ENCODE results near the gene ZNF439. TPM values are rescaled to one million over a fixed set of nuclear protein-coding genes. Genes with fewer than 3 reads are reported as not detected.
A peak's percentile ranks its signal among the peaks of the same experiment; 100 is the strongest.
"Not testable (repeated sequence)": the region's sequence is repeated elsewhere in the genome, so short reads cannot be mapped to it uniquely, and the experiment has no call there.

Gene ZNF439
- total RNA-seq, 1 donor from 2014 or later, result 4.8 TPM

DNA sequence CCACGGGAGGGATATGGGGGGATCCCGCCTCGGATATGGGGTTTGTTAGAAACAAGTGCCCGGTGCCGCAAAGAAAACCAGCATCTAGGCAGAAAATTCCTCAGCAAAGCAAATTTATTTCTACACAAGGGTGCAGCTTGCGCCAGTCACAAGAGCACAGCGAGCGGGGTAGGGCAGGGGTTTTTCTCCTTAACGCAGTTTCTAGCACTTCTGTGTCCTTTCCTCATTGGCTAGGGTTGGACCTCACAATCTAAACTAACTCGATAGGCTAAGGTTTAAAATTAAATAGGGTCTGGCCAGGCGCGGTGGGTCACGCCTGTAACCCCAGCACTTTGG is 33.9 kb upstream of the ZNF439 start:
- DNase-seq, result no peak
- Histone ChIP-seq H3K4me1 (peaks cover 38% of the 10 kb centered on the region), H3K36me3 (peaks cover 6% of the 10 kb centered on the region), H3K27me3 (ENCODE audit: low read depth) (no peaks in the 10 kb centered on the region), H3K9me3 (replicated peaks) (no peaks in the 10 kb centered on the region), H3K27ac (replicated peaks) (peak overlapping the region; percentile 97), H3K4me3 (peak overlapping the region; percentile 98)
- intact Hi-C loops (cut with micrococcal nuclease), result no loop called here
- no peak for TF ChIP-seq CTCF (IDR thresholded peaks at IDR 0.05; ENCODE audit: borderline replicate concordance)

GRCh38 chr19:11821474-11822109 is 26.9 kb upstream of the ZNF439 start:
- Histone ChIP-seq H3K27me3 (ENCODE audit: low read depth) (no peaks in the 10 kb centered on the region), H3K4me3 (no peak overlapping the region), H3K27ac (replicated peaks) (no peak overlapping the region), H3K36me3 (peaks cover 43% of the 10 kb centered on the region), H3K4me1 (peaks cover 8% of the 10 kb centered on the region), H3K9me3 (replicated peaks) (peaks cover 14% of the 10 kb centered on the region)
- intact Hi-C loops (cut with micrococcal nuclease), result no loop called here
- DNase-seq, result no peak
- TF ChIP-seq CTCF (IDR thresholded peaks at IDR 0.05; ENCODE audit: borderline replicate concordance), result no peak

DNA sequence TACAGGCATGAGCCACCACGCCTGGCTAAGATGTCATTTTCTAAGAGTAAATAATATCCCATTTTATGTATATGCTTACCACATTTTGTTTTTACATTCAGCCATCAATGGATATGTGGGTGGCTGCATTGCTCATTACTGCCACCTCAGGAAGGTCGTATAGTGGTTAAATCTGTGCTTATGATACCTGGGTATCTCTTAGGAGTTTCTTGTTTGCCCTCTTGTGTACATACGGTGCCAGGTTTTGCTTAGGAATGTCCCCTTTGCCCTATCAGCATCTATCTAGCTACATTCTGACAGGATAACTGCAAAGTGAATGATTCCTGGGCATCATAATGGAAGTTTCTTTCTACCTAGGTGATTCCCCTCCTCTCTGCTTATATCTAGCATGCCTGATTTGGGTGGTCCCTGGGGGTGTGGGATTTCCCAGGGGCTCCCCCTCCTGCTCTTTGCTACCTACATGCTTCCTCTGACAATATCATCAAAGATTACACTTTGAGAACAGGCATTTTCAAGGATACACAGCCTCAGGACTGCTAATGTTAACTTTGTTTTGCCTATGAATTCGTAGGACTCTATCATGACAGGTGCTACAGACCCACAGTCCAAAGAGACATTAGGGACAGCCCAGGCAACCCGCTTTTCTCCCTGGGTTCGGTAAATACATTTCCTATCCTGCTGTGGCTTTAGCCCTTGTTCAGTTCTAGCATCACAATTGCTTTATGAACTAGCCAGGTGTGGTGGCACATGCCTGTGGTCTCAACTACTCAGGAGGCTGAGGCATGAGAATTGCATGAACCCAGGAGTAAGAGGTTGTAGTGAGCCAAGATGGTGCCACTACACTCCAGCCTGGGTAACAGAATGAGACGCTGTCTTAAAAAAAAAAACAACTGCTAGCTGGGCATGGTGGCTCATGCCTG is 19.3 kb upstream of the ZNF439 start:
- H3K4me1 ChIP-seq; H3K27ac ChIP-seq (replicated peaks); DNase-seq; intact Hi-C loops (cut with micrococcal nuclease); H3K27me3 ChIP-seq (ENCODE audit: low read depth); H3K4me3 ChIP-seq: not testable (repeated sequence)
- Histone ChIP-seq H3K36me3 (peaks cover 79% of the 10 kb centered on the region), H3K9me3 (replicated peaks) (peaks cover 83% of the 10 kb centered on the region)

DNA sequence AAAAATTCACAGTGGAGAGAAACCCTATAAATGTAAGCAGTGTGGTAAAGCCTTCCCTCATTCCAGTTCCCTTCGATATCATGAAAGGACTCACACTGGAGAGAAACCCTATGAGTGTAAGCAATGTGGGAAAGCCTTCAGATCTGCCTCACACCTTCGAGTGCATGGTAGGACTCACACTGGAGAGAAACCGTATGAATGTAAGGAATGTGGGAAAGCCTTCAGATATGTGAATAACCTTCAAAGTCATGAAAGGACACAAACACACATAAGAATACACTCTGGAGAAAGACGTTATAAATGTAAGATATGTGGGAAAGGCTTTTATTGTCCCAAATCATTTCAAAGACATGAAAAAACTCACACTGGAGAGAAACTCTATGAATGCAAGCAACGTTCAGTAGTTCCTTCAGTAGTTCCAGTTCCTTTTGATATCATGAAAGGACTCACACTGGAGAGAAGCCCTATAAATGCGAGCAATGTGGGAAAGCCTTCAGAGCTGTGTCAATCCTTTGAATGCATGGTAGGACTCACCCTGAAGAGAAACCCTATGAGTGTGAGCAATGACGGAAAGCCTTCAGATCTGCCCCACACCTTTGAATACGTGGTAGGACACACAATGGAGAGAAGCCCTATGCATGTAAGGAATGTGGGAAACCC is 16.1 kb upstream of the ZNF439 start:
- H3K9me3 ChIP-seq (replicated peaks), result peaks cover 93% of the 10 kb centered on the region
- peaks cover 71% of the 10 kb centered on the region for H3K36me3 ChIP-seq

GRCh38 chr19:11833541-11833940 is 15.0 kb upstream of the ZNF439 start:
- no peak for DNase-seq
- TF ChIP-seq CTCF (IDR thresholded peaks at IDR 0.05; ENCODE audit: borderline replicate concordance), result no peak
- intact Hi-C loops (cut with micrococcal nuclease), result no loop called here
- peaks cover 5% of the 10 kb centered on the region for H3K4me1 ChIP-seq
- H3K9me3 ChIP-seq (replicated peaks), result peaks cover 81% of the 10 kb centered on the region
- no peak overlapping the region for H3K27ac ChIP-seq (replicated peaks)
- no peak overlapping the region for H3K4me3 ChIP-seq
- no peaks in the 10 kb centered on the region for H3K27me3 ChIP-seq (ENCODE audit: low read depth)
- H3K36me3 ChIP-seq, result peaks cover 66% of the 10 kb centered on the region

More for the DNA sequence above, 16.1 kb upstream of the ZNF439 start:
- Histone ChIP-seq H3K27ac (replicated peaks) (no peak overlapping the region), H3K4me1 (peaks cover 5% of the 10 kb centered on the region), H3K27me3 (ENCODE audit: low read depth) (no peaks in the 10 kb centered on the region), H3K4me3 (no peak overlapping the region)
- TF ChIP-seq CTCF (IDR thresholded peaks at IDR 0.05; ENCODE audit: borderline replicate concordance), result no peak
- no peak for DNase-seq
- intact Hi-C loops (cut with micrococcal nuclease), result no loop called here

- H3K4me1 ChIP-seq; H3K4me3 ChIP-seq; intact Hi-C loops (cut with micrococcal nuclease); H3K27ac ChIP-seq (replicated peaks); DNase-seq; H3K27me3 ChIP-seq (ENCODE audit: low read depth): not testable (repeated sequence)
- Histone ChIP-seq H3K9me3 (replicated peaks) (peaks cover 62% of the 10 kb centered on the region), H3K36me3 (peaks cover 46% of the 10 kb centered on the region)
Measured at GRCh38 chr19:11835626-11836066, 12.9 kb upstream of the ZNF439 start.

Data from left ventricle myocardium inferior (tissue), 1 donor.